ENCODE data around the gene ATPAF2. TPM values are rescaled to one million over a fixed set of nuclear protein-coding genes. Genes with fewer than 3 reads are reported as not detected.

The ATPAF2 gene
- total RNA-seq, 1 donor from 2014 or later = 34.7 TPM

DNA sequence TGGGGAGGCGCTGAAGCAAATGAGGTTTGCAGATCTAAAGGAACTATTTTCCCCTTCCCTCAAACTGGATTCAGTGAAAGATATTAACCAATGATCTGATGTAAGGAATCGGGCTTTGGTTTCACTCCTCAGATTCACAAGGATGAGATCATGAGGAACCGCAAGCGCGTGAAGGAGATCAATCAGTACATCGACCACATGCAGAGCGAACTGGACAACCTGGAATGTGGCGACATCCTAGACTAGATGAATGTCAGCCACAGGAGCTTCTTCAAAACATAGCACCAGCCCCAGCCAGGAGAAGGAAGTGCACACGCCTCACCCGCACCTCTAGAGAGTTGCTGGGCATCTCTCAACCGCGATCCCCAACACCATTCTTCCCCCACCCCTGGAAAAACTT lies 22.5 kb downstream of the ATPAF2 start:
- no peak for DNase-seq
- Mint-ChIP-seq H3K36me3 (ENCODE audit: unreplicated experiment) (peaks cover 4% of the 10 kb centered on the region), H3K4me3 (ENCODE audit: unreplicated experiment) (no peak overlapping the region), H3K4me1 (ENCODE audit: low read depth, unreplicated experiment) (peaks cover 29% of the 10 kb centered on the region), H3K9me3 (ENCODE audit: unreplicated experiment) (peaks cover 5% of the 10 kb centered on the region), H3K27ac (ENCODE audit: unreplicated experiment) (peak overlapping the region; percentile 87), H3K27me3 (ENCODE audit: unreplicated experiment) (peaks cover 12% of the 10 kb centered on the region)
- TF ChIP-seq, protein P1, sequence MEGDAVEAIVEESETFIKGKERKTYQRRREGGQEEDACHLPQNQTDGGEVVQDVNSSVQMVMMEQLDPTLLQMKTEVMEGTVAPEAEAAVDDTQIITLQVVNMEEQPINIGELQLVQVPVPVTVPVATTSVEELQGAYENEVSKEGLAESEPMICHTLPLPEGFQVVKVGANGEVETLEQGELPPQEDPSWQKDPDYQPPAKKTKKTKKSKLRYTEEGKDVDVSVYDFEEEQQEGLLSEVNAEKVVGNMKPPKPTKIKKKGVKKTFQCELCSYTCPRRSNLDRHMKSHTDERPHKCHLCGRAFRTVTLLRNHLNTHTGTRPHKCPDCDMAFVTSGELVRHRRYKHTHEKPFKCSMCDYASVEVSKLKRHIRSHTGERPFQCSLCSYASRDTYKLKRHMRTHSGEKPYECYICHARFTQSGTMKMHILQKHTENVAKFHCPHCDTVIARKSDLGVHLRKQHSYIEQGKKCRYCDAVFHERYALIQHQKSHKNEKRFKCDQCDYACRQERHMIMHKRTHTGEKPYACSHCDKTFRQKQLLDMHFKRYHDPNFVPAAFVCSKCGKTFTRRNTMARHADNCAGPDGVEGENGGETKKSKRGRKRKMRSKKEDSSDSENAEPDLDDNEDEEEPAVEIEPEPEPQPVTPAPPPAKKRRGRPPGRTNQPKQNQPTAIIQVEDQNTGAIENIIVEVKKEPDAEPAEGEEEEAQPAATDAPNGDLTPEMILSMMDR (IDR thresholded peaks at IDR 0.05; ENCODE audit: partially characterized antibody, unreplicated experiment) = no peak

DNA sequence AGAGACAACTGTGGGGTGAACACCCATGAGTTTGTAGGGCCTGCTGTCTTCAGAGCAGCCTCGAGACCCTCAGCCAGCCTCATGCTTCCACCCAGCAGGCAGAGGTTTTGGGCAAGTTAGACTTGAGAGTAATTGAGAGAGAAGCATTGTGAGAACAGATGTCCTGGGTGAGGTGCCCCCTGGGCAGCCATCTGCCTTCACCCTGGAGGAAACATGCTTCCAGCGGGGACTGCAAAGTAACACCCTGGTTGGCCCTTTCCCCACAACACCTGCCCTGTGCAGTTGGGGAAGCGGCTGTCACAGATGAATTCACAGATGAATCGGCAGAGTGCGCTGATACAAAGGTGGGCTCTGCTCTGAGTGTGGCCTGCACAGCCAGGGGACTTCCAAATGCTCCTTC lies 23.4 kb downstream of the ATPAF2 start:
- H3K4me3 Mint-ChIP-seq (ENCODE audit: unreplicated experiment) = peak overlapping the region; percentile 49
- H3K27ac Mint-ChIP-seq (ENCODE audit: unreplicated experiment) = peak overlapping the region; percentile 87
- H3K4me1 Mint-ChIP-seq (ENCODE audit: low read depth, unreplicated experiment) = peaks cover 29% of the 10 kb centered on the region

DNA sequence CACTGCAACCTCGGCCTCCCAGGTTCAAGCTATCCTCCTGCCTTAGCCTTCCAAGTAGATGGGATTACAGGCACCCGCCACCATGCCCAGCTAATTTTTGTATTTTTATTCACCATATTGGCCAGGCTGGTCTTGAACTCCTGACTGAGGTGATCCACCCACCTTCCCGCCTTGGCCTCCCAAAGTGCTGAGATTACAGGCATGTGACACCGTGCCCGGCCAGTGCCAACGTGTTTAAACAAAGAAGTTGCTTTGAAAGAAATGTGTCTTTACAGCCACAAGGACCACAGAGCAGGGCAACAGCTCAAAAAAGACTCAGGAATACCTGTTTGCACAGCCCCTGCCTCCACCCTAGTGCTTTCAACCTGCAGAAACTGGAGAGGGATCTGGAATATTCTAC lies 25.0 kb downstream of the ATPAF2 start:
- DNase-seq = no peak
- peaks cover 10% of the 10 kb centered on the region for H3K36me3 Mint-ChIP-seq (ENCODE audit: unreplicated experiment)
- TF ChIP-seq, protein P1 (IDR thresholded peaks at IDR 0.05; ENCODE audit: partially characterized antibody, unreplicated experiment) = no peak
- peaks cover 8% of the 10 kb centered on the region for H3K9me3 Mint-ChIP-seq (ENCODE audit: unreplicated experiment)
- no peak overlapping the region for H3K4me3 Mint-ChIP-seq (ENCODE audit: unreplicated experiment)
- peaks cover 25% of the 10 kb centered on the region for H3K4me1 Mint-ChIP-seq (ENCODE audit: low read depth, unreplicated experiment)
- H3K27ac Mint-ChIP-seq (ENCODE audit: unreplicated experiment) = no peak overlapping the region
- H3K27me3 Mint-ChIP-seq (ENCODE audit: unreplicated experiment) = peaks cover 12% of the 10 kb centered on the region

More for the DNA sequence above, 23.4 kb downstream of the ATPAF2 start:
- Mint-ChIP-seq H3K9me3 (ENCODE audit: unreplicated experiment) (peaks cover 5% of the 10 kb centered on the region), H3K27me3 (ENCODE audit: unreplicated experiment) (peaks cover 12% of the 10 kb centered on the region), H3K36me3 (ENCODE audit: unreplicated experiment) (peaks cover 4% of the 10 kb centered on the region)
- TF ChIP-seq, protein P1 (IDR thresholded peaks at IDR 0.05; ENCODE audit: partially characterized antibody, unreplicated experiment) = no peak
- peak; percentile 41 for DNase-seq

DNA sequence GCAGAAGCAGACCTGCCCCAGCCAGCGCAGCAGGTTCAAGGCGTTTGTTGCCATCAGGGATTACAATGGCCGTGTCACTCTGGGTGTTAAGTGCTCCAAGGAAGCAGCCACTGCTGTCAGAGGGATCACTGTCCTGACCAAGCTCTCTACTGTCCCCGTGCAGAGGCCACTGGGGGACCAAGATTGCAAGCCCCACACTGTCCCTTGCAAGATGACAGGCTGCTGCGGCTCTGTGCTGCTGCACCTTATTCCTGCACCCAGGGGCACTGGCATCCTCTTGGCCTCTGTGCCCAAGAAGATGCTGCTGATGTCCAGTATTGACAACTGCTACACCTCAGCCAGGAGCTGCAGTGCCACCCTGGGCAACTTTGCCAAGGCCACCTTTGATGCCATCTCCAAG lies 27.7 kb downstream of the ATPAF2 start:
- H3K27ac Mint-ChIP-seq (ENCODE audit: unreplicated experiment) = no peak overlapping the region
- H3K27me3 Mint-ChIP-seq (ENCODE audit: unreplicated experiment) = peaks cover 16% of the 10 kb centered on the region
- peaks cover 23% of the 10 kb centered on the region for H3K4me1 Mint-ChIP-seq (ENCODE audit: low read depth, unreplicated experiment)
- H3K36me3 Mint-ChIP-seq (ENCODE audit: unreplicated experiment) = peaks cover 10% of the 10 kb centered on the region
- TF ChIP-seq, protein P1 (IDR thresholded peaks at IDR 0.05; ENCODE audit: partially characterized antibody, unreplicated experiment) = no peak
- DNase-seq = no peak
- peaks cover 8% of the 10 kb centered on the region for H3K9me3 Mint-ChIP-seq (ENCODE audit: unreplicated experiment)
- no peak overlapping the region for H3K4me3 Mint-ChIP-seq (ENCODE audit: unreplicated experiment)

DNA sequence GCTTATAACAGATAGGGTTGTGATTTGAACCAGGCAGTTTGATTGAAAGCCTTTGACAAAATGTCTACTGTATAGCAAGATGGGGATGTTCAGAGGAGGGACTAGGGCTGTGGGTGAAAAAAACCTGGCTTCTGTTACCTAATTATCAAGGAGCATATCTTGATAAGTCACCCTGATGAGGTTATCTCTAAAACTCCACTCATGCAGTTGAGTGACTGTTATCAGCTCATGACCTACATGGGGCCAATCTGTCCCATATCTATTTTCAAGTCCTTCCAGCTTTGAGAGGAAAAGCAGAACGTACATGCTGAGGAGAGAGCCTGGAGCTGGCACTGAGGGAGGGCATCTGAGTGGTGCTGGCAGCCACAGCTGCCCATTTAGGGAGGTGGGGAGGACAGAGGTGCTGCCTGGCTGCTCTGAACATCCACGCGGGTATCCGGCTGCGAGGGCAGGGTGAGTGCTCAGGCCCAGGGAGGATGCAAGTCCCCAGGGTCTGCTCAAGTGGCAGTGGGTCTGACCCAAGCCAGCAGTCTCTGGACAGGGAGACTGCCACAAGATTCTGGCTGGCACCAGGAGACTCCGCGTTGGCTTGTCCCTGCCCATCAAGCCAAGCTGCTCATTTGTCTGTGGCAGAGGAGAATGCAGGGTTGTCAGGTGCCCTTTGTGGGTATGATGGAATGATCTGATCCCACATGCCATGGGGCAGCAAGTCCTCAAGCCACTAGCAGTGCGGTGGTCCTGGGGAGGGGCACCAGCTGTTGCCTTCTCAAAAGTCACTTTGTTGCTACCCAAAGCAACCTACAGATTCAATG lies 29.2 kb downstream of the ATPAF2 start:
- Mint-ChIP-seq H3K36me3 (ENCODE audit: unreplicated experiment) (peaks cover 10% of the 10 kb centered on the region), H3K27me3 (ENCODE audit: unreplicated experiment) (peaks cover 11% of the 10 kb centered on the region), H3K4me1 (ENCODE audit: low read depth, unreplicated experiment) (peaks cover 21% of the 10 kb centered on the region), H3K27ac (ENCODE audit: unreplicated experiment) (no peak overlapping the region), H3K4me3 (ENCODE audit: unreplicated experiment) (no peak overlapping the region), H3K9me3 (ENCODE audit: unreplicated experiment) (peaks cover 7% of the 10 kb centered on the region)
- no peak for DNase-seq
- TF ChIP-seq, protein P1 (IDR thresholded peaks at IDR 0.05; ENCODE audit: partially characterized antibody, unreplicated experiment) = no peak
